Bronchial epithelial cell (primary cell): ENCODE results near the gene CABYR. TPM values are rescaled to one million over a fixed set of nuclear protein-coding genes. Genes with fewer than 3 reads are reported as not detected.

Experiments
- DNase-seq: peaks from one replicate; pipeline ENCODE4 v3.0.0-alpha.2; 2010; ENCODE audit warnings: low read depth
- FAIRE-seq: peaks from 2 replicates; lab custom pipeline; 2011; peaks lifted over from hg19 to GRCh38; lab: Jason Lieb, UNC
- H3K27me3 ChIP-seq: 2 replicates; pipeline ENCODE4 v1.5.1; 2011; ENCODE audit warnings: low read length; ENCODE audit not compliant: control insufficient read depth, insufficient read depth
- H3K36me3 ChIP-seq: 2 replicates; pipeline ENCODE4 v1.5.1; 2011; ENCODE audit warnings: low read length; ENCODE audit not compliant: control insufficient read depth, insufficient read depth
- H3K4me3 ChIP-seq: 2 replicates; pipeline ENCODE4 v1.5.1; 2011; ENCODE audit warnings: mild to moderate bottlenecking, low read depth, low read length, control low read depth
- CTCF ChIP-seq: IDR thresholded peaks from 2 replicates; pipeline ENCODE4 v1.5.1; 2011; ENCODE audit warnings: mild to moderate bottlenecking, moderate library complexity, low read length, control low read depth, inconsistent platforms; ENCODE audit not compliant: insufficient read depth, severe bottlenecking
- total RNA-seq: library from RNA; depleted of rRNA; stranded (reverse); fragments of >200 nt; gene quantifications from 2 replicates; pipeline ENCODE4 v1.2.1, GENCODE V29; 2014

The CABYR gene
- total RNA-seq, 1 donor from 2014 or later: 0.79 TPM

GRCh38 chr18:24160086-24160485, 21.2 kb downstream of the CABYR start:
- Histone ChIP-seq H3K36me3 (peaks cover 2% of the 10 kb centered on the region), H3K27me3 (no peaks in the 10 kb centered on the region), H3K4me3 (no peak overlapping the region)
- DNase-seq (peak; percentile 51), FAIRE-seq (no peak)
- no peak for TF ChIP-seq CTCF

- no peak for DNase-seq
- Histone ChIP-seq H3K27me3 (no peaks in the 10 kb centered on the region), H3K4me3 (no peak overlapping the region), H3K36me3 (peaks cover 2% of the 10 kb centered on the region)
- FAIRE-seq: no peak
- TF ChIP-seq CTCF: no peak
Measured at GRCh38 chr18:24161304-24161703, 22.4 kb downstream of the CABYR start.

- no peak overlapping the region for H3K4me3 ChIP-seq
- no peaks in the 10 kb centered on the region for H3K27me3 ChIP-seq
- TF ChIP-seq CTCF: no peak
- FAIRE-seq (no peak), DNase-seq (no peak)
- H3K36me3 ChIP-seq: peaks cover 2% of the 10 kb centered on the region
Measured at GRCh38 chr18:24168496-24168895, 29.6 kb downstream of the CABYR start.

GRCh38 chr18:24170360-24170759, 31.5 kb downstream of the CABYR start:
- Histone ChIP-seq H3K36me3 (peaks cover 2% of the 10 kb centered on the region), H3K4me3 (no peak overlapping the region), H3K27me3 (no peaks in the 10 kb centered on the region)
- no peak for TF ChIP-seq CTCF
- DNase-seq: no peak
- no peak for FAIRE-seq

- DNase-seq (peak; percentile 59), FAIRE-seq (no peak)
Measured at GRCh38 chr18:24173997-24174396, 35.1 kb downstream of the CABYR start.

More at GRCh38 chr18:24173997-24174396, 35.1 kb downstream of the CABYR start:
- Histone ChIP-seq H3K4me3 (no peak overlapping the region), H3K36me3 (no peaks in the 10 kb centered on the region), H3K27me3 (no peaks in the 10 kb centered on the region)
- no peak for TF ChIP-seq CTCF
